HAP-1 (cell line): Measurements from ENCODE around the gene RNF157.

Experiments used
- DNase-seq, 2 experiments: peaks; one replicate each; pipeline ENCODE4 v3.0.0-alpha.2; 2016 to 2020; ENCODE audit warnings: low spot score in 2 of 2
- H3K27me3 ChIP-seq: fragments of 250-450 bp; sonication (Bioruptor Pico); 2 replicates; pipeline ENCODE4 v1.5.1; 2020; ENCODE audit warnings: low read depth, mild to moderate bottlenecking, moderate library complexity
- H3K36me3 ChIP-seq: fragments of 250-450 bp; sonication (Bioruptor Pico); replicated peaks from 2 replicates; pipeline ENCODE4 v1.5.1; 2020; ENCODE audit warnings: mild to moderate bottlenecking
- H3K4me1 ChIP-seq: fragments of 250-450 bp; sonication (Bioruptor Pico); 2 replicates; pipeline ENCODE4 v1.5.1; 2020; ENCODE audit warnings: mild to moderate bottlenecking
- H3K4me3 ChIP-seq: fragments of 250-450 bp; sonication (Bioruptor Pico); 2 replicates; pipeline ENCODE4 v1.5.1; 2020; ENCODE audit warnings: mild to moderate bottlenecking, moderate library complexity
- H3K9me3 ChIP-seq: fragments of 250-450 bp; sonication (Bioruptor Pico); 2 replicates; pipeline ENCODE4 v1.5.1; 2020; ENCODE audit warnings: mild to moderate bottlenecking, moderate library complexity
- in situ Hi-C: fragments of 300-500 bp; cut with MboI; formaldehyde crosslinking; loops from 3 replicates; pipeline ENCODE4 v1.14.3; 2020; ENCODE audit warnings: low sequenced_read_pairs, inconsistent platforms, mixed read lengths

The RNF157 gene

DNA sequence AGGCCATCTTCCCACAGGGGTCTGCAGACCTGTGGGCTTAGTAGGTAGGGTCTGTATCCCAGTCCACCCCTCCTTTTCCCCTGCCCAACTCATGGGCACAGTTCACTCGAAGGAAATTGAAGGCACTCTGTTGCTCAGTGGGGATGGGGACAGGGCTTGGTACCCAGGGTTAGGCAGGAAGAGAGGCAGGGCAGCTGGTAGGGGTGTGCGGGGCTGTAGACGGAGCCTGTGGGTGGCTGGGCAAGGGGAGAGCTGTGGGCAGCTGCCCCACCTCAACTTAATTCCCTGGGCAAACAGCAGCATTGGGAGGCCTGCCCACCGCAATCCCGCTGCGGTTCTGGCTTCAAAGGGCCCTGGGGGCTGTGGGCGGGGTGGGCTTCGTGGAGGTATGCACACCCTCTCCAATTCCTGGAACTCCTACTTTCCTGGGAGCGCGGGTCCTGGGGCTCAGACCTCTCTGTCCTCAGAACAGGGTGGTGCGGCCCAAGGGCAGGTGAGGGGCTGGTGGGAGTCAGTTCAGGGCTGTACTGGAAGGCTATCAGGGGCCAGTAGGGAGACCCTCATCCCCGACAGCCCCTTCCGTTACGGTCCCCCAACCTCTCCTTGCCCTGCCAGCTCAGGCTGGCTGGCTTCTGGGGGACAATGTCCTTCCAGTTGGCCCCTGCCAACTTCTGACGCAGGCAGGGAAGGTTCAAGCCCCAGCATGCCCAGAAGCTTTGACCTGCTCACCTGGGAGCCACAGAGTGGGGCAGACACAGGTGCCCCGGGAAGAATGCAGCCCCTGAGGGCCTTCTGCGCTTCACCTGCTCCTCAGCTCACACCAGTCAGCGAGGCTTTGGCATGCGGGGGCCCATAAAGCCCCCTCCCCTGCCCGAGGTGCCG, 108.4 kb downstream of the RNF157 start:
- no peaks in the 10 kb centered on the region for H3K9me3 ChIP-seq
- H3K27me3 ChIP-seq: no peaks in the 10 kb centered on the region
- peaks cover 24% of the 10 kb centered on the region for H3K4me1 ChIP-seq
- no peak for DNase-seq
- in situ Hi-C loops: no loop called here
- no peaks in the 10 kb centered on the region for H3K36me3 ChIP-seq
- no peak overlapping the region for H3K4me3 ChIP-seq

DNA sequence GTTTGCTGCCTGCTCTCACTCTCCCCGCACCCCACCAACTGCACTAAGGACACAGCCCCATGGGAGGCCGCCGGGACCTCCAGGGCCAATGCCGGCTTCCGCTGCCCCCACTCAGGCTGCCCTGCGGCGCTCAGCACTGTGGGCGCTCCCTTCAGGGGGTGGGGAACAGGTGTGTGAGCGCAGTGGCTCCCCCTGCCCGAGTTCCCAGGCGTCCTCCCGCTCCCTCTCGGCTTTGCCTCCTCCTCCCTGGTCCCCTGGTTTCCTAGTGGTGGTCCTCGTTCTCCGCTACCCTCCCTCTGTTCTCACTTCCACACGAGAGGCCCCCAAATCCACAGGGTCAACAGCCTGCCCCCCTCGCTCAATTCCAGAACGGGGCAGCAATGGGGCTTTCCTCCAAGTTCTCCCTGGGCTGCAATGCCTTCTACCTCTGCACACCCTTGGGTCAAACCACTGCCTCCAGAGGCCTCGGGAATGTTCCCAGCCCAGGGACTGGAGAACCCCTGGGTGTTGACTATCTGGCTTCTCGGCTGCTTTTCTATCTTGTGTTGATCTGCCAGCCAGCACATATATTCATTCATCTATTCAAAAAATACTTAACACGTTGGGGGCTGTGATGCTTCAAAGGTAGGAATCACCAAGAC, 109.1 kb downstream of the RNF157 start:
- no peaks in the 10 kb centered on the region for H3K36me3 ChIP-seq
- H3K9me3 ChIP-seq: no peaks in the 10 kb centered on the region
- in situ Hi-C loops: no loop called here
- H3K4me1 ChIP-seq: peaks cover 24% of the 10 kb centered on the region
- no peak overlapping the region for H3K4me3 ChIP-seq
- DNase-seq: no peak
- no peaks in the 10 kb centered on the region for H3K27me3 ChIP-seq

DNA sequence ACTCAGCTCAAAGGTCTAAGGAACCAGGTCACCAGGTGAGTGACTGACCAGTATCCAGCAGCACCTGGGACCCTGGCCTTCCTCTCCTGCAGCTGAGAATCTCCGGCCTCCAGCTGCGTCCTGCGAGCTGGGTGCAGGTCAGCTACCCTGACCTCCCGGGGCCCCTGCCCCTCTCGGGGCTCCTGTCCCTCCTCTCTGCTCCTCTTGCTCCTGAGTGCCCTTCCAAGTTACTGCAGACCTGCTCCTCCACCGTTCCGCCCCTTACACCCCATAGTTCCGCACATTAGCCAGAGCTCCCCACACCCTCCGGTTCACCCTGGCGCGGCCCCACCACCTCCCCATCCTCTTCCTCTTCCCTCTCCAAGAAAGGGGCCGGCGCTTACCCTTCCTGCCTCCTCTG, 109.8 kb downstream of the RNF157 start:
- H3K27me3 ChIP-seq: no peaks in the 10 kb centered on the region
- peaks cover 21% of the 10 kb centered on the region for H3K4me1 ChIP-seq
- in situ Hi-C loops: no loop called here
- no peaks in the 10 kb centered on the region for H3K9me3 ChIP-seq
- no peak for DNase-seq
- no peak overlapping the region for H3K4me3 ChIP-seq
- no peaks in the 10 kb centered on the region for H3K36me3 ChIP-seq

DNA sequence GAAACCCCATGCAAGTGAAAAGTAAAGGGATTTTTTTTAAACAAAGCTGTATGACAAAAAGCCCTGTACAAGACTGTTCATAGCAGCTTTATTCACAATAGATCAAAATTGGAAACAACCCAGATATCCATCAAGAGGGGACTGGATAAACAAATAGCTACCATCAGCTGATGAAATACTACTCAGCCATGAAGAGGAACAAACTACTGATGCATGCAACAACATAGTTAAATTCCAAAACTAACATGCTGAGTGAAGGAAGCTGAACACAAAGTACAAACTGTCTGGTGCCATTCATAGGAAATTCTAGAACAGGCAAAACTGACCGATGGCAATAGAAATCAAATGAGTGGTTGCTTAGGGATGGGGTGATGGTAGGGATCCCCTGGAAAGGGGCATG, 114.4 kb downstream of the RNF157 start:
- DNase-seq: no peak
- Histone ChIP-seq H3K9me3 (no peaks in the 10 kb centered on the region), H3K4me3 (no peak overlapping the region), H3K4me1 (no peaks in the 10 kb centered on the region), H3K36me3 (no peaks in the 10 kb centered on the region), H3K27me3 (no peaks in the 10 kb centered on the region)
- in situ Hi-C loops: loop anchor here (5.0 kb wide), 1 partner anchor 166 kb away; no protein-coding TSS in a partner anchor

DNA sequence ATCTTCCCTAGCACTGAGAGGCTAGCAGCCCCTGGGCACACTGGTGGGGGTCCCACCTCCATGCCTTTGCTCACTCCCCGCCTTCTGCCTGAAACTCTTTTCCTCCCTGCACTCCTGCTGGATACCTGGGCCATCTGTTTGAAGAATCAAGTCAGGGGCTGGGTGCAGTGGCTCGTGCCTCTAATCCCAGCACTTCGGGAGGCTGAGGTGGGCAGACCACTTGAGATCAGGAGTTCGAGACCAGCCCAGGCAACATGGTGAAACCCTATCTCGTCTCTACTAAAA, 115.0 kb downstream of the RNF157 start:
- H3K4me3 ChIP-seq: no peak overlapping the region
- in situ Hi-C loops: loop anchor here (5.0 kb wide), 1 partner anchor 167 kb away; no protein-coding TSS in a partner anchor
- no peaks in the 10 kb centered on the region for H3K9me3 ChIP-seq
- H3K27me3 ChIP-seq: no peaks in the 10 kb centered on the region
- no peaks in the 10 kb centered on the region for H3K4me1 ChIP-seq
- DNase-seq: no peak
- H3K36me3 ChIP-seq: no peaks in the 10 kb centered on the region

DNA sequence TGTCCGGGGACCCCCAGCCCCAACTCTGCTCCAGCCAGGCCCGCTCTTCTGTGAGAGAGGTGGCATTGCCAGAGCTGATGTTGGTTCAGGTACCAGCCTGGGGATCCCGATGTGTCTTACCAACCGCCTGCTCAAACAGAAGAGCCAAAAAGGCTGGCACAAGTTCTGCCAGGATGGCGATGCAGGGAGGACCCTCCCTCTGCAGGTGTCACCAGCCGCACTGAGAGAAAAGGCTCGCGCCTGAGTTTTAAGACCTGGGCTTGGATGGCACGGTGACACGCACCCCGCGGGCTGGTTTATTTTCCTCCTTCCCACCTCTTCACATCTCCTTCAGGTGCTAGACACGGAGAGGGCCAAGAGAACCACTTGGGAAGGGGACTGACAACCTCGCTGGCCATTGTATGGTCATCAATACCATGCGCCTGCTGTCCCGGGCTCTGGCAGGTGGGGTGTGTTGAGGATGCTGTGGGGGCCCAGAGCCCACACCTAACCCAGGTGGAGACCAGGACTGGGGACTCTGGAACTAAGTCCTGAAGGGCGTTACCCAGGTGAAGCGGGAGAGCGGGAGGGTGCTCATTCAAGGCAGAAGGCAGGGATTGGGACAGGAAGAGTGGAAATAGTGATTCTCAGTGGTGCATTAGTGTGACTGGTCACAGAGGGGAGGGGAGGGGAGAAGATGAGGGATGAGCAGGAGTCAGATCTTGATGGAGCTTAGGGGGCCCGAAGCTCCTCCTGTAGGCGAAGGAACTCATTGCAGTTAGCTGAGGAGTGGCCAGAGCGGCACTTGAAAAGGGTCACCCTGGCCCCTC, 115.5 kb downstream of the RNF157 start:
- H3K27me3 ChIP-seq: no peaks in the 10 kb centered on the region
- peak; percentile 34 to 53 for DNase-seq
- no peaks in the 10 kb centered on the region for H3K36me3 ChIP-seq
- in situ Hi-C loops: loop anchor here (5.0 kb wide), 2 partner anchors 58 to 168 kb away; no protein-coding TSS in a partner anchor
- no peak overlapping the region for H3K4me3 ChIP-seq
- H3K9me3 ChIP-seq: no peaks in the 10 kb centered on the region
- H3K4me1 ChIP-seq: no peaks in the 10 kb centered on the region

DNA sequence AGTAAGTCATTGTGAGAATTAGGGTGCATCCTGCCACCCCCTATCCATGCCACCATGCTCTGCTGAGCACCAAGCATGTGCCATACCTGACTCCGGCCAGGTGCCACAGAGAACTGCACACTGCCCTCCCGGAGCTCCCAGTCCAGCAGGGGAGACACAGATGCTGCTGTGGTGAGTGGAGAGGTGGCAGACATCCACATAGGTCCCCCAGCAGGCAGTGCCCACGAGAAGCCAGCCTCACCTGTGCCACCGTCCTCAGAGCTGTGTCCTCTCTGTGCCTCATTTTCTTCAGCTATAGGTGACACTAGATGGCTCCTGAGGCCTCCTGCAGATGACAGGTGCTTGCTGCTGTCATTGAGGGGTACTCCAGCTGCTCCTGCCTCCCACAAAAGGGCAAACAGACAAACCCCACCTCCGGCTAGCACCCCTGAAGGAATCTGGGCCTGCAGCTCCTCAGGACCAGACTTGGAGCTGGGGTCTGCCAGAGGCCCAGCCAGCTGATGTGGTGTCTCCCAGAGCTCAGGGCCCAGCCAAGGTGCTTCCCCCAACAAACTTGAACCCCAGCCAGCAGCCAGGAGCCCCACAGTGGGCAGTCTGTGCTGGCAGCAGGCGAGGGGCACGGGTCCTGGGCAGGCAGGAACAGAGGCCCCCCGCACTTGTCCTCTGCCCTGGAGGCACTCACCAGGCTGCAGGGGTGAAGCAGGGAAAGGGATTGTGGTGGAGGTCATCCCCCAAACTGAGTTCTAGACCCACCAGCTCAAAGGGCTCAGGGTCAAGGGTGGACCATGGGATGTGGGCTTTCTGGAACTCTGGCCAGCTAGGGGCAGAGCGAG, 116.3 kb downstream of the RNF157 start:
- no peaks in the 10 kb centered on the region for H3K9me3 ChIP-seq
- no peak overlapping the region for H3K4me3 ChIP-seq
- in situ Hi-C loops: loop anchor here (5.0 kb wide), 1 partner anchor 58 kb away; no protein-coding TSS in a partner anchor
- H3K4me1 ChIP-seq: no peaks in the 10 kb centered on the region
- H3K36me3 ChIP-seq: no peaks in the 10 kb centered on the region
- no peaks in the 10 kb centered on the region for H3K27me3 ChIP-seq
- no peak for DNase-seq

DNA sequence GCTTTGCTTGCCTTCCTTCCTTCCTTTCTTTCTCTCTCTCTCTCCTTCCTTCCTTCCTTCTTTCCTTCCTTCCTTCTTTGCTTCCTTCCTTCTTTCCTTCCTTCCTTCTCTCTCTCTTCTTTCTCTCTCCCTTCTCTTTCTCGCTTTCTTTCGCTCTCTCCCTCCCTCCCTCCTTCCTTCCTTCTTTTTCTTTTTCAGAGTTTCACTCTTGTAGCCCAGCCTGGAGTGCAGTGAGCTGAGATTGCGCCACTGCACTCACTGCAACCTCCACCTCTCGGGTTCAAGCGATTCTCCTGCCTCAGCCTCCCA, 117.1 kb downstream of the RNF157 start:
- Histone ChIP-seq H3K36me3 (no peaks in the 10 kb centered on the region), H3K27me3 (no peaks in the 10 kb centered on the region), H3K4me3 (no peak overlapping the region), H3K4me1 (no peaks in the 10 kb centered on the region), H3K9me3 (no peaks in the 10 kb centered on the region)
- in situ Hi-C loops: loop anchor here (5.0 kb wide), 1 partner anchor 59 kb away; no protein-coding TSS in a partner anchor
- no peak for DNase-seq

DNA sequence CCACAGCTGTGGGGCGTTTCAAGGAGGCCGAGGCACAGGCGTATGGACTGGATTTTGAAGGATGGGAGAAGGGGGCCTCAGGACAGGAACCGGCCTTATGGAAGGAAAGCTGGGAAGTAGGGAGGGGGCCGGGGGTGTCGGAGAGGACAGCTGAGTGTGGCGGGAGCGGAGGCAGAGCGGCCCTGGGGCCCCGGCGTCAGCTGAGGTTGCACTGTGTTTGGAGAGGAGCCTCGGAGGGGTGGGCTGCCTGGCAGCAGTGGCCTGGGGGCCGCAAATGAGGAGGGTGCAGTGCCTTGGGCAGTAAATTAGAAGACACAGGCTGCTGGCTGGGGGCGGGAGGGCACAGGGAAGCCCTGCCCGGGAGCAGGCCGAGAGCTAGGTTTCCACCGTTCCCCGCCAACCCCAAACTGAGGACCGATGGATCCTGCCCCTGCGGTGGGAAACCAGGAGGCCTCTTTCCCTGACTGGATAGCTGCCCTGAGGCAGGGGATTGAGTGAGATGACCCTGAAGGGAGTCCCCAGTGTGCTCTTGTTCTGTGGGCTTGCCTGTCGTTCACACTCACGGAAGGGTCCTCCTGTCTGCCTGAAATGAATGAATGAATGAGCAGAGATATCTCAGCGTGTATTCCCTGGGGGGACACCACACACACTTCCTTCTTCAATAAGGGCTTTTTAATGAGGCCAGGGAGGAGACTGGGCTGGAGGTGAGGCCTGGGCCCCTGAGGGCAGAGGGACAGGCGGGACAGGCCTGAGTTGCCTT, 117.7 kb downstream of the RNF157 start:
- in situ Hi-C loops: loop anchor here (5.0 kb wide), 1 partner anchor 60 kb away; no protein-coding TSS in a partner anchor

DNA sequence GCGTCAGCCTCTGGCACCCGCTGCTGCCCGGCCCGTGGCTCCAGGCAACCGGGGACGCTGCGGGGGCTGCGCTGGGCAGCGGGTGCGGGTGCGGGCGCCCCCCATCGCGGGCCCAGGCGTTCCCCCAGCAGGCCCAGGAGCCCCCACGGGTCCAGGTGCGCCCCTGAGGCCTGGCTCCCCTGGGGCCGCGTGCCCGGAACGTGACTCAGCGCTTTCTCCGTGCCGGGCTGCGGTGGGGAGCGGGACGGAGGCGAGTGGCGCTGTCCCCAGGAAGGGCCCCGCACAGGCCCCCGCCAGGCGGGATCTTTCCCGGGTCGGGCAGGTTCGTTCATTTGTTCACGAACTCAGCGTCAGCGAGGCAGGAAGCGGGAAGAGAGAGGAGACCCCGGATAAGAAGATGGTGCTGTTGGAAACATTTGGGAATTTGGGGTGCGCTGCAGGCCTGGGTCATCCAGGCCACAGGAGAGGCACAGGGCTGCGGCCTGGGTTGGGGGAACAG, 118.3 kb downstream of the RNF157 start:
- in situ Hi-C loops: loop anchor here (5.0 kb wide), 1 partner anchor 60 kb away; no protein-coding TSS in a partner anchor
- H3K4me3 ChIP-seq: no peak overlapping the region
- no peak for DNase-seq

More for the DNA sequence above, 117.7 kb downstream of the RNF157 start:
- Histone ChIP-seq H3K36me3 (no peaks in the 10 kb centered on the region), H3K27me3 (no peaks in the 10 kb centered on the region), H3K4me3 (no peak overlapping the region), H3K9me3 (no peaks in the 10 kb centered on the region), H3K4me1 (no peaks in the 10 kb centered on the region)
- DNase-seq: no peak

DNA sequence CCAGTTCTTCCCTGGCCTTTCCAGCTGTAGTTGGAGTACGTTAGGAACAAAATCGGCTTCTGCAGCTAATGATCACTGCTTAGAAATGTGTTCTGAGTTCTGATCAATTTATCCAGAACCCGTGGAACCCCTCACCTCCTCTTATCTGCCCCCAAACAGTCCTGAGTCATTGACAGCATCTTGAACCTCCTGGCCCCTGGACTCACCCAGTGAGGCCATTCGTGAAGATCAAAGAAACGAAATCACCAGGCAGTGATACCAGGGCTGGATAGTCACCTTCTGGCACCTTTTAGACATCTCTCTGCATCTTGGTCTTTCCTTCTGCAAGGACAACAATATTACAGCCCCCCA, 119.7 kb downstream of the RNF157 start:
- DNase-seq: no peak
- Histone ChIP-seq H3K4me3 (no peak overlapping the region), H3K27me3 (no peaks in the 10 kb centered on the region), H3K36me3 (no peaks in the 10 kb centered on the region), H3K4me1 (no peaks in the 10 kb centered on the region), H3K9me3 (no peaks in the 10 kb centered on the region)
- in situ Hi-C loops: loop anchor here (5.0 kb wide), 1 partner anchor 62 kb away; no protein-coding TSS in a partner anchor

More for the DNA sequence above, 118.3 kb downstream of the RNF157 start:
- Histone ChIP-seq H3K36me3 (no peaks in the 10 kb centered on the region), H3K9me3 (no peaks in the 10 kb centered on the region), H3K4me1 (no peaks in the 10 kb centered on the region), H3K27me3 (no peaks in the 10 kb centered on the region)
